HG03558 (cell line): ENCODE data around the gene KCNH8.

Experiments
- ATAC-seq: cut with Tn5 transposase; IDR thresholded peaks from one replicate; pipeline ENCODE4 v1.9.1; 2021; ENCODE audit warnings: moderate number of reproducible peaks; ENCODE audit not compliant: unreplicated experiment; ENCODE audit errors: extremely low read depth

Gene KCNH8

DNA sequence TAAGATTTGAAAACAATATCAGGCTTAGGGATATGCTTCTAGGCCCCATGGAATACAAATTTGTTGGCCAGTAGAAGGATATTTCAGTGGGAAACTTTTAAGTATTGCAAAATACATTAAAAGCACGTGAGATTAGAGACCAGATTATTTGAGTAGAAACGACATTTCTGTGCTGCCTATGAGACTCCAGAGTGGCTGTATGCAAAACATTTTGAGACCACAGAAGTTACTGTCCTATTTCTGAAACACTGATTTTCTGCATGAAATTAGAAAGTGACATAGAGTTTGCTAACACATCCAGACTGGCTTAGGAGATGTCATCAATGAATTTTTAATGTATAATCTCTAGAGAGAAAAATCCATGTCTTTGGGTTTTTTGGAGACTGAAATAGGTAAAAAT, 99.8 kb downstream of the KCNH8 start:
- ATAC-seq = no peak

GRCh38 chr3:19248767-19249166, 100.5 kb downstream of the KCNH8 start:
- ATAC-seq = no peak

GRCh38 chr3:19250959-19251610, 102.8 kb downstream of the KCNH8 start:
- ATAC-seq = no peak

GRCh38 chr3:19254189-19254588, 105.9 kb downstream of the KCNH8 start:
- ATAC-seq = no peak

DNA sequence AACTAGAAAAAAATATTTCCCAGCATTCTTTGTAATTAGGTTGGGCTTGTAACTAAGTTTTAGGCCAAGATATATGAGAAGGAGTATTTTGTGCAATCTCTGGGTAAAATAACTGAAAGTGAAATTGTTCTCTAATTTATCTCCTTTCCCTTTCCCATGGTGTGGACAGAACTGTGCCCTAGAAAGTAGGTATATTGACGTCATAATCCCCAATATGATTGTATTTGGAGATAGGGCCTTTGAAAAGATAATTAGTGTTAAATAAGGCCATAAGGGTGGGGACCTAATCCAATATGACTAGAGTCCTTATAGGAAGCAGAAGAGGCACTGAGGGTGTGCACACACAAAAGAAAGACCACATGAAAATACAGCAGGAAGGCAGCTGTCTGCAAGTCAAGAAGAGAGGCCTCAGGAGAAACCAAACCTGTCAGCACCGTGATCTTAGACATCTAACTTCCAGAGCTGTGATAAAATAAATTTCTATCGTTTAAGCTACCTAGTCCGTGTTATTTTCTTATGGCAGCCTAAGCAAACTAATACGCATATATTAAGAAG, 106.6 kb downstream of the KCNH8 start:
- no peak for ATAC-seq

DNA sequence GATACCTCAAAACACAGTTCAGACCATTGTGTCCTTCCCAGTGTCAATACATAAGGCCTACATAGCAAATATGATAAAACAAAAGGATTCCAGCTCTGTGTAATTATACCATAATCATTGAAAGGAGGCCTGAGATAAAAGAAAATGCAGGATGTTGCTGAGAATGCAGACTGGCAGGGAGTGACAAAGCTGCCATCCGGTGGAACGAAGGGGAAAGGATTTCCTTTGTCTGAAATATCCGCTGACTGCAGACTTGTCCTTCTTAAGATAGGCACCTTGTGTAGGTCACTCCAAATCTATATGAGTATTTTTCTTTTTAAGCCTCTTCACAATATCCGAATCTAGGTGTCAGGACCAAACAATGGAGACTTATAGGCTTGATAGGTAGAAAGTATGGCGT, 108.0 kb downstream of the KCNH8 start:
- no peak for ATAC-seq

DNA sequence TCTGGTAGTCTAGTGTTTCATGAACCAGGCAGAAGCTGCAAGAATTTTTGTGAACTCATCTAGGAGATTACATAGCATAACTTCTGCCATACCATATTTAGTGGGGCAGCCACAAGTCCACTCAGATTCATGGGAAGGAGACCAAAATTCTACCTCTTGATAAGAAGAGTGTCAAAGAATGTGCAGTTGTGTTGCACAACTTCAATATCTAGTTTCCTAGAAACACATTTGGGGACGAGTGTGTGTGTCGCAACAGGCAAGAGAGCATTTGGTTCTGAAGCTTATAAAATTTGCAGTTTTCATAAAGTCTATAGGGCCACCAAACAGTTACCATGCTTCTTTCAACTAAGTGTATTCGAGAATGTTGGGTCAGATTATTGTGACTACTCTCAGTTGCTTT, 115.3 kb downstream of the KCNH8 start:
- ATAC-seq = no peak

- ATAC-seq = no peak
Observed at GRCh38 chr3:19264424-19264823, 116.1 kb downstream of the KCNH8 start.

DNA sequence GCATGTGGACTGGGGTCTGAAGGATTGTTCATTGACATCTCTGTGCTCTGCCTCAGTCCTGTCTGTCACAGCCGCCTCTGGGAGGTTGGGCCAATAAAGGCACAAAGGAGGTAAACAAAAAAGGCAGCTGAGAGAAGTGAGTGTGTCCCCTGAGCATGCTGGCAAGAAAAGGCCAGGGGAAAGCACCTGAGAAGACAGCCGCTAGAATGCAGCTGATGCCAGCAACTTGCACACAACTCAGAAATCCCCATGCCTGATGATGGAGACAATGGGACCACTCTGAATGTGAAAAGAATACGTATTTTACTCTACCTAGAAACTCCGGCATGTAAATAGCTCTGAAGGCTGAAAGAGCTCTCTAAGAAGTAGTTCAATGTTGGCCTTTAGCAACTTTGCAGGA, 118.7 kb downstream of the KCNH8 start:
- ATAC-seq = no peak

GRCh38 chr3:19270481-19270880, 122.2 kb downstream of the KCNH8 start:
- ATAC-seq = no peak

GRCh38 chr3:19272296-19272695, 124.0 kb downstream of the KCNH8 start:
- ATAC-seq = no peak

- ATAC-seq = no peak
Observed at GRCh38 chr3:19273091-19273490, 124.8 kb downstream of the KCNH8 start.

- no peak for ATAC-seq
Observed at GRCh38 chr3:19274576-19274975, 126.3 kb downstream of the KCNH8 start.

- ATAC-seq = no peak
Observed at GRCh38 chr3:19284974-19285373, 136.7 kb downstream of the KCNH8 start.

DNA sequence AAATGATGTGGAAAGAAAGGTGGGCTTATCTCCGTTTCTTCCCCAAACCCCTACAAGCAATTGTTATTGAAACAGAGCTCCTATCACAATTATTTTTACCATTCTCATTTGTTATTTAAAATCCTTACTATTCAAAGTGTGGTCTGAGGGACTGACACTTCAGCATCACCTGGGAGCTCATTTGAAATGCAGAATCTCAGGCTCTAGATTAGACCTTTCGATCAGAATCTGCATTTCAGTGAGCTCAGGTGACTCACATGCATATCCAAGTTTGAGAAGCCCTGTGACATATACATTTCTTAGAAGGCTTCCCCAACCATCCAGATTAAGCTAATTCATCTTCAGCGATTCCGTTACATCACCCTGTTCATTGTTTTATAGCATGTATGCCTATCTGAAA, 145.0 kb downstream of the KCNH8 start:
- no peak for ATAC-seq

GRCh38 chr3:19295208-19295607, 146.9 kb downstream of the KCNH8 start:
- ATAC-seq = no peak

DNA sequence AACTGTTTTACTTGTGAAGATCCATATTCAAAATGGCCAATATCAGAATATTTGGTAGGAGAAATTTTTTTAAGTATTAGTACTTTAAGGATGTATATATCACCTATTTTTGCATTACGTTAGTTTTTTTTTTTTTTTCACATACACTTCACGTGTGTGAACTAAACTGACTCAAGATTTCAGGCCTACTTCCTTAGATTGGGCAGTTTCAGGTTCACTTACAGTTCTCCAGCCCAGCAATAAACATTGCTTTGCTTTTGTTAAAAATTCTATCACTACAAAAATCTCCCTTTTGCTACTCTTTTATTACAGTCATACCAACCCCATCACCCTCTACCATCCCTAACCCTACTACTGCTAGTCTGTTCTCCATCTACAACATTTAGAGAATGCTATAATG, 183.6 kb downstream of the KCNH8 start:
- no peak for ATAC-seq

DNA sequence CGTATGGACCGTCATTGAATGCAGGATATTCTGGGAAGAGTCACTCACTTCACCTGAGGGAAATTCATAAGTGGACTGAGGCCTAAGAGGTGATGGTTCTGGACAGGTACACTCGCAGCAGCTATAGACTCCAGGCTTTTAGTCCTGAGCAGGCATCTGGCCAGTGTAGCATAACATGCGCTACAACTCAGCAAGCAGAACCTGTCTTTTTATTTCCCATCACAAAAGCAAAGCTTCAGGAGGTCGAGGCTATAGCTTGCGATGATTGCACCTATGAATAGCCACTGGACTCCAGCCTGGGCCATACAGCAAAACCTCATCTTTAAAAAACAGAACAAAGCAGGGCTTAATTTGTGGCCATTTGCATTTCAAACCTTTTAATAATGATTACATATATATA, 185.8 kb downstream of the KCNH8 start:
- ATAC-seq = no peak

GRCh38 chr3:19338769-19339168, 190.5 kb downstream of the KCNH8 start:
- ATAC-seq = no peak

DNA sequence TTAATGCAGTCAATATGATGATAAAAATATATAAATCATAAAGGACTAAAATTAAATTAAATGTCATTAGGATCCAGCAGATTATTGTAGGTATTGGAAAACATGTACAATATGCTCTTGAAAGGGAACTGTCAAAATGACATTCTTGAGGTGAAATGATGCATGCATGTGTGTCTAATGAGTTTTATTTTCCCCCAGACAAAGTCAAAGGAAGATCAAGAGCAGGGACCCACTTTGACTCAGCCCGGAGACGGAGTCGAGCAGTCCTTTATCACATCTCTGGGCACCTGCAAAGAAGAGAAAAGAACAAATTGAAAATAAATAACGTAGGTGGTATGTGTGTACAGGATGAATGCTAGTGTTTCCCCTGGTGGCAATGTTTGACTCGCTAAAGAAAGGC, 194.1 kb downstream of the KCNH8 start:
- ATAC-seq = no peak

GRCh38 chr3:19346759-19347158, 198.4 kb downstream of the KCNH8 start:
- ATAC-seq = no peak

DNA sequence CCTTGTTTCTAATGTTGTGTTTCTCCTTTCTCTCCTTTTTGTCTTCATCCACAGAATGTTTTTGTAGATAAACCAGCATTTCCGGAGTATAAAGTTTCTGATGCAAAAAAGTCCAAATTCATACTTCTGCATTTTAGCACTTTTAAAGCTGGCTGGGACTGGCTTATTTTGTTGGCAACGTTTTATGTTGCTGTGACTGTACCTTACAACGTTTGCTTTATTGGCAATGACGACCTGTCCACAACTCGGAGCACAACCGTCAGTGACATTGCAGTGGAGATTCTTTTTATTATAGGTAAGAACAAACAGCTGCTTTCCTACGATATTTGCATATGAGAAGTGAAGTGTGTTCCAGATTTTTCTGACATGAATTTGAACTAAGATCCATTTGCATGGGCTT, 199.4 kb downstream of the KCNH8 start:
- ATAC-seq = no peak
